Hepatocyte (in vitro differentiated cells): ENCODE data around the gene MMRN2. TPM values are rescaled to one million over a fixed set of nuclear protein-coding genes. Genes with fewer than 3 reads are reported as not detected.

Experiments used
- DNase-seq: peaks from one replicate; pipeline ENCODE4 v3.0.0-alpha.2; 2016; ENCODE audit warnings: low spot score
- H2AFZ ChIP-seq: fragments of 200-600 bp; sonication (generic); 2 replicates; pipeline ENCODE4 v1.6.0; 2016; ENCODE audit warnings: antibody characterized with exemption, mild to moderate bottlenecking
- H3K27ac ChIP-seq: fragments of 200-600 bp; sonication (generic); 2 replicates; pipeline ENCODE4 v1.5.1; 2016; ENCODE audit warnings: mild to moderate bottlenecking
- H3K27me3 ChIP-seq: fragments of 200-600 bp; sonication (generic); 2 replicates; pipeline ENCODE4 v1.6.1; 2016
- H3K36me3 ChIP-seq: fragments of 200-600 bp; sonication (generic); replicated peaks from 2 replicates; pipeline ENCODE4 v1.5.1; 2016; ENCODE audit warnings: low read depth; ENCODE audit not compliant: insufficient read depth
- H3K4me1 ChIP-seq: fragments of 200-600 bp; sonication (generic); 2 replicates; pipeline ENCODE4 v1.5.1; 2016; ENCODE audit warnings: mild to moderate bottlenecking, moderate library complexity; ENCODE audit not compliant: insufficient read depth
- H3K4me2 ChIP-seq: fragments of 200-600 bp; sonication (generic); 2 replicates; pipeline ENCODE4 v1.6.0; 2016
- H3K4me3 ChIP-seq: fragments of 200-600 bp; sonication (generic); 2 replicates; pipeline ENCODE4 v1.5.1; 2016; ENCODE audit warnings: mild to moderate bottlenecking
- H3K79me2 ChIP-seq: fragments of 200-600 bp; sonication (generic); 2 replicates; pipeline ENCODE4 v1.6.0; 2017; ENCODE audit warnings: mild to moderate bottlenecking
- H3K9me2 ChIP-seq: fragments of 200-600 bp; sonication (generic); replicated peaks from 2 replicates; pipeline ENCODE4 v1.6.0; 2017; ENCODE audit warnings: mild to moderate bottlenecking; ENCODE audit not compliant: insufficient read depth
- H3K9me3 ChIP-seq: fragments of 200-600 bp; sonication (generic); 2 replicates; pipeline ENCODE4 v1.5.1; 2016; ENCODE audit warnings: low read depth, mild to moderate bottlenecking
- H4K20me1 ChIP-seq: fragments of 200-600 bp; sonication (generic); 2 replicates; pipeline ENCODE4 v1.6.0; 2016; ENCODE audit warnings: mild to moderate bottlenecking; ENCODE audit not compliant: insufficient read depth, poor library complexity, severe bottlenecking
- CTCF ChIP-seq: fragments of 200-600 bp; sonication (generic); IDR thresholded peaks from 2 replicates; pipeline ENCODE4 v1.5.1; 2016; ENCODE audit warnings: antibody characterized with exemption, mild to moderate bottlenecking; ENCODE audit not compliant: poor library complexity
- EZH2 ChIP-seq: fragments of 200-600 bp; sonication (generic); IDR thresholded peaks from 2 replicates; pipeline ENCODE4 v1.6.1; 2016; ENCODE audit warnings: antibody characterized with exemption, mild to moderate bottlenecking, borderline replicate concordance
- EZH2phosphoT487 ChIP-seq: fragments of 200-600 bp; sonication (generic); IDR thresholded peaks from one replicate; pipeline ENCODE4 v1.6.1; 2018; ENCODE audit warnings: antibody characterized with exemption, mild to moderate bottlenecking, low read depth, moderate library complexity; ENCODE audit not compliant: unreplicated experiment, severe bottlenecking
- WGBS: methylation state at CpG from one replicate; pipeline ENCODE4 v1.1.6; 2016; ENCODE audit warnings: low lambda C conversion rate; ENCODE audit errors: missing lambda C conversion rate; 5-methylcytosine and 5-hydroxymethylcytosine counted together
- polyA plus RNA-seq: library from polyadenylated mRNA; unstranded; fragments of >200 nt; fragmentation: Nextera tagmentation; extraction: Ambion mirVana; gene quantifications from 2 replicates; pipeline ENCODE4 v1.2.1, GENCODE V29; 2016
- total RNA-seq: library from RNA; depleted of rRNA; stranded (reverse); fragments of >200 nt; gene quantifications from 2 replicates; pipeline ENCODE4 v1.2.3, GENCODE V29; 2014

The MMRN2 gene
- total and polyA plus RNA-seq, 2 experiments from 2014 or later = 1.9 to 2.2 TPM

- H3K9me3 ChIP-seq = no peaks in the 10 kb centered on the region
- no peaks in the 10 kb centered on the region for H3K36me3 ChIP-seq
- no peak overlapping the region for H2AFZ ChIP-seq
- H3K79me2 ChIP-seq = no peaks in the 10 kb centered on the region
- DNase-seq = no peak
- WGBS = over 99% methylated on average over 7 of the region's 7 CpGs
- no peak for TF ChIP-seq EZH2phosphoT487
- TF ChIP-seq EZH2 = no peak
- TF ChIP-seq CTCF = no peak
- no peaks in the 10 kb centered on the region for H3K9me2 ChIP-seq
- no peak overlapping the region for H3K27ac ChIP-seq
- H3K4me3 ChIP-seq = no peak overlapping the region
- no peak overlapping the region for H3K4me2 ChIP-seq
- H3K27me3 ChIP-seq = no peaks in the 10 kb centered on the region
- H4K20me1 ChIP-seq = no peaks in the 10 kb centered on the region
- H3K4me1 ChIP-seq = peaks cover 21% of the 10 kb centered on the region
Observed at GRCh38 chr10:86962136-86962980, 4.9 kb upstream of the MMRN2 start.

DNA sequence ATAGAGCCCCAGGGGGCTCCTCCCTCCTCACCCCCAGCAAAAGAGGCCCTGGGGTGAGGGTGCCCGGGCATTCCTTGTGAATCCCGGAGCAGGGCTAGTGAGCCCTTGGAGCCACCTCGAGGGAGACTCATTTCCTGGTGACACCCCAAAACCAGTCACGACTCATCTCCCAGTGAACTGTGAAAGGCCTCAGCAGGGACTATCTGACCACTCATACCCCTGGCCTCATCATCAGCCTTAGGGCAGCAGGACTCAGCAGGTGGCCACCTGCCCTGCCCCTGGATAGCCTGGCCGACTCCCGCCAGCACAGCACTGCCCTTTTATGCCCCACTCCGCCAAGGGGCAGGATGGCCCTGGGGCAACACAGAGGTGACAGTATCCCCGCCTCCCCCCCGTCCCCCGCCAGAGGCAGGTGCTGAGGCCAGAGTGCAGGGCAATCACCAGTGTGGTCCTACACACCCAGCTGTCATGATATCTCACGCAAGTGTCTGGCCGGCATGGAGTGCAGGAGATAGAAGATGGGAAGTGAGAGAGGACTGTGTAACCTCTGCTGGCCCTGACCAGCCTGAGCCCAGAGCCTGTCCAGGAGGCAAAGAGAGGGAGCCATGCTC lies 4.2 kb upstream of the MMRN2 start:
- no peak overlapping the region for H2AFZ ChIP-seq
- no peaks in the 10 kb centered on the region for H3K27me3 ChIP-seq
- H3K4me1 ChIP-seq = peaks cover 21% of the 10 kb centered on the region
- H4K20me1 ChIP-seq = no peaks in the 10 kb centered on the region
- DNase-seq = peak; percentile 5
- no peaks in the 10 kb centered on the region for H3K79me2 ChIP-seq
- no peak for TF ChIP-seq CTCF
- no peak for TF ChIP-seq EZH2phosphoT487
- TF ChIP-seq EZH2 = no peak
- no peak overlapping the region for H3K27ac ChIP-seq
- H3K9me2 ChIP-seq = no peaks in the 10 kb centered on the region
- H3K9me3 ChIP-seq = no peaks in the 10 kb centered on the region
- WGBS = 93% methylated on average over 12 of the region's 12 CpGs
- H3K4me3 ChIP-seq = no peak overlapping the region
- H3K36me3 ChIP-seq = no peaks in the 10 kb centered on the region
- H3K4me2 ChIP-seq = no peak overlapping the region

- H3K4me2 ChIP-seq = no peak overlapping the region
- H3K27ac ChIP-seq = no peak overlapping the region
- H3K36me3 ChIP-seq = no peaks in the 10 kb centered on the region
- DNase-seq = no peak
- H3K27me3 ChIP-seq = no peaks in the 10 kb centered on the region
- no peak for TF ChIP-seq EZH2phosphoT487
- no peak for TF ChIP-seq EZH2
- TF ChIP-seq CTCF = no peak
- no peaks in the 10 kb centered on the region for H3K79me2 ChIP-seq
- H2AFZ ChIP-seq = no peak overlapping the region
- H3K4me3 ChIP-seq = no peak overlapping the region
- H4K20me1 ChIP-seq = no peaks in the 10 kb centered on the region
- no peaks in the 10 kb centered on the region for H3K9me2 ChIP-seq
- no peaks in the 10 kb centered on the region for H3K9me3 ChIP-seq
- 95% methylated on average over 8 of the region's 9 CpGs for WGBS
- H3K4me1 ChIP-seq = peaks cover 16% of the 10 kb centered on the region
Observed at GRCh38 chr10:86960863-86961434, 3.5 kb upstream of the MMRN2 start.
